ENCODE data around the gene MRPS7. TPM values are rescaled to one million over a fixed set of nuclear protein-coding genes. Genes with fewer than 3 reads are reported as not detected.

Gene MRPS7
- total RNA-seq, 6 donors from 2014 or later = 23.7 to 56.7 (median 36.9) TPM

GRCh38 chr17:75231741-75232464 lies 29.8 kb upstream of the MRPS7 start:
- ATAC-seq (ENCODE audit: low FRiP score in 2 of 2) = no peak
- Histone ChIP-seq H3K4me3 (no peak overlapping the region), H3K9me3 (no peaks in the 10 kb centered on the region), H3K36me3 (peaks cover 32 to 96% (median 61%) of the 10 kb centered on the region in 4 donors), H3K27me3 (no peaks in the 10 kb centered on the region), H3K27ac (no peak overlapping the region), H3K4me1 (peaks cover 0 to 19% (median 13%) of the 10 kb centered on the region in 4 donors)
- WGBS, 2 donors = 87 to 93% methylated on average over 14 to 18 of the region's 18 CpGs
- TF ChIP-seq CTCF (IDR thresholded peaks at IDR 0.05) = no peak
- no peak for TF ChIP-seq POLR2A (IDR thresholded peaks at IDR 0.05)
- TF ChIP-seq POLR2AphosphoS5 (IDR thresholded peaks at IDR 0.05) = no peak
- no peak for TF ChIP-seq EP300 (IDR thresholded peaks at IDR 0.05)
- no peak for DNase-seq

- DNase-seq (peak in 1 of 2 donors; percentile 22), ATAC-seq (ENCODE audit: low FRiP score in 2 of 2) (no peak)
- TF ChIP-seq POLR2A (IDR thresholded peaks at IDR 0.05) (no peak), CTCF (IDR thresholded peaks at IDR 0.05) (no peak)
- Histone ChIP-seq H3K36me3 (peaks cover 32 to 99% (median 68%) of the 10 kb centered on the region in 4 donors), H3K9me3 (no peaks in the 10 kb centered on the region), H3K4me1 (peaks cover 0 to 13% (median 11%) of the 10 kb centered on the region in 4 donors), H3K27ac (no peak overlapping the region), H3K27me3 (no peaks in the 10 kb centered on the region), H3K4me3 (no peak overlapping the region)
- WGBS, 2 donors = 96 to 98% methylated on average over 9 to 13 of the region's 13 CpGs
Observed at GRCh38 chr17:75232786-75233185, 28.9 kb upstream of the MRPS7 start.

- no peak for TF ChIP-seq CTCF (IDR thresholded peaks at IDR 0.05)
- TF ChIP-seq POLR2AphosphoS5 (IDR thresholded peaks at IDR 0.05) = no peak
- no peak for TF ChIP-seq POLR2A (IDR thresholded peaks at IDR 0.05)
- TF ChIP-seq EP300 (IDR thresholded peaks at IDR 0.05) = no peak
- Histone ChIP-seq H3K4me3 (no peak overlapping the region), H3K9me3 (no peaks in the 10 kb centered on the region), H3K27ac (no peak overlapping the region), H3K27me3 (no peaks in the 10 kb centered on the region), H3K4me1 (peaks cover 0 to 16% (median 0%) of the 10 kb centered on the region in 4 donors), H3K36me3 (peaks cover 58 to 100% (median 90%) of the 10 kb centered on the region in 4 donors)
- ATAC-seq (ENCODE audit: low FRiP score in 2 of 2) = no peak
- WGBS, 2 donors = 85 to 88% methylated on average over 6 to 11 of the region's 12 CpGs
- DNase-seq = no peak
Observed at GRCh38 chr17:75237100-75238014, 24.3 kb upstream of the MRPS7 start.

- Histone ChIP-seq H3K4me1 (peaks cover 0 to 16% (median 0%) of the 10 kb centered on the region in 4 donors), H3K27ac (peak overlapping the region in 1 of 4 donors; percentile 42), H3K36me3 (peaks cover 55 to 100% (median 90%) of the 10 kb centered on the region in 4 donors), H3K27me3 (no peaks in the 10 kb centered on the region), H3K4me3 (no peak overlapping the region), H3K9me3 (no peaks in the 10 kb centered on the region)
- no peak for TF ChIP-seq POLR2AphosphoS5 (IDR thresholded peaks at IDR 0.05)
- no peak for TF ChIP-seq POLR2A (IDR thresholded peaks at IDR 0.05)
- no peak for TF ChIP-seq EP300 (IDR thresholded peaks at IDR 0.05)
- TF ChIP-seq CTCF (IDR thresholded peaks at IDR 0.05) = no peak
- DNase-seq = peak in 1 of 2 donors; percentile 26
- 86 to 90% methylated on average over 8 to 11 of the region's 11 CpGs for WGBS, 2 donors
- ATAC-seq (ENCODE audit: low FRiP score in 2 of 2) = no peak
Observed at GRCh38 chr17:75238020-75238580, 23.6 kb upstream of the MRPS7 start.
